GM18499 (cell line): ENCODE measurements around the gene CSPG4.
"Not testable (repeated sequence)": the region's sequence is repeated elsewhere in the genome, so short reads cannot be mapped to it uniquely, and the experiment has no call there.

Experiments
- ATAC-seq: cut with Tn5 transposase; IDR thresholded peaks from one replicate; pipeline ENCODE4 v1.9.1; 2021; ENCODE audit warnings: moderate number of reproducible peaks; ENCODE audit not compliant: insufficient read depth, unreplicated experiment

Gene CSPG4

GRCh38 chr15:75633922-75634321 lies 78.7 kb downstream of the CSPG4 start:
- ATAC-seq: not testable (repeated sequence)

GRCh38 chr15:75631935-75632334 lies 80.7 kb downstream of the CSPG4 start:
- ATAC-seq: no peak

- ATAC-seq: no peak
Measured at GRCh38 chr15:75625542-75626347, 86.9 kb downstream of the CSPG4 start, which contains the start of gene SNUPN. SNUPN (minus strand) TSS chr15:75625725; CDS start chr15:75621051, 4,674 bp downstream.
